CD14-positive monocyte (primary cell): Measurements from ENCODE around the gene FHOD3. TPM values are rescaled to one million over a fixed set of nuclear protein-coding genes. Genes with fewer than 3 reads are reported as not detected.

ENCODE experiments used
- DNase-seq, 3 donors: peaks; one replicate each; pipeline ENCODE4 v3.0.0-alpha.2; 2011 to 2022
- H2AFZ ChIP-seq: 2 replicates; pipeline ENCODE4 v1.6.0; 2012; ENCODE audit warnings: mild to moderate bottlenecking, low read depth, low read length, inconsistent platforms; ENCODE audit not compliant: insufficient read depth, poor library complexity, severe bottlenecking
- H3K27ac ChIP-seq, 2 donors: 1 replicate in 1 of 2; 2 replicates in 1 of 2; pipeline ENCODE4 v1.5.1; 2012 to 2013; ENCODE audit warnings: low read length in 2 of 2, control low read depth in 1 of 2, inconsistent platforms in 1 of 2, low read depth in 1 of 2, mild to moderate bottlenecking in 1 of 2
- H3K27me3 ChIP-seq, 2 donors: one replicate each; pipeline versions ENCODE4 v1.6.0 to v1.6.1; 2011 to 2013; ENCODE audit warnings: low read length in 2 of 2; ENCODE audit not compliant: control insufficient read depth in 2 of 2, insufficient read depth in 2 of 2
- H3K36me3 ChIP-seq, 2 donors: replicated peaks in 1 of 2; 1 replicate in 1 of 2; 2 replicates in 1 of 2; pipeline versions ENCODE4 v1.5.1 to v1.6.1; 2012 to 2013; ENCODE audit warnings: low read length in 2 of 2, control low read depth in 1 of 2, inconsistent platforms in 1 of 2, mild to moderate bottlenecking in 1 of 2; ENCODE audit not compliant: insufficient read depth in 2 of 2, control insufficient read depth in 1 of 2
- H3K4me1 ChIP-seq, 2 donors: 1 replicate in 1 of 2; 2 replicates in 1 of 2; pipeline versions ENCODE4 v1.5.1 to v1.6.1; 2012 to 2013; ENCODE audit warnings: low read length in 2 of 2, control low read depth in 1 of 2, inconsistent platforms in 1 of 2, mild to moderate bottlenecking in 1 of 2, moderate library complexity in 1 of 2; ENCODE audit not compliant: insufficient read depth in 2 of 2, control insufficient read depth in 1 of 2
- H3K4me2 ChIP-seq: replicated peaks from 2 replicates; pipeline ENCODE3; 2012; ENCODE audit warnings: low read length, moderate library complexity, mild to moderate bottlenecking; ENCODE audit not compliant: poor library complexity, severe bottlenecking; ENCODE audit errors: extremely low read depth
- H3K4me3 ChIP-seq, 3 experiments: fragments of 200-600 bp in 1 of 3; sonication (generic) in 1 of 3; replicated peaks in 1 of 3; 1 replicate in 2 of 3; 2 replicates in 1 of 3; pipeline ENCODE4 v1.5.1; 2011 to 2013; ENCODE audit warnings: low read length in 3 of 3, mild to moderate bottlenecking in 3 of 3, control low read depth in 2 of 3, low read depth in 2 of 3, inconsistent platforms in 1 of 3, moderate library complexity in 1 of 3
- H3K79me2 ChIP-seq: 2 replicates; pipeline ENCODE4 v1.6.0; 2012; ENCODE audit warnings: mild to moderate bottlenecking, control low read depth, inconsistent platforms, low read length, moderate library complexity; ENCODE audit not compliant: insufficient read depth
- H3K9ac ChIP-seq: 2 replicates; pipeline ENCODE4 v1.6.0; 2017; ENCODE audit warnings: low read length, mild to moderate bottlenecking; ENCODE audit not compliant: insufficient read depth, poor library complexity, severe bottlenecking
- H3K9me3 ChIP-seq, 2 donors: replicated peaks in 1 of 2; 1 replicate in 1 of 2; 2 replicates in 1 of 2; pipeline versions ENCODE4 v1.5.1 to v1.6.1; 2012 to 2013; ENCODE audit warnings: low read length in 2 of 2, control low read depth in 1 of 2; ENCODE audit not compliant: control insufficient read depth in 1 of 2, insufficient read depth in 1 of 2
- H4K20me1 ChIP-seq: 2 replicates; pipeline ENCODE4 v1.6.0; 2012; ENCODE audit warnings: mild to moderate bottlenecking, low read length, control low read depth, moderate library complexity; ENCODE audit not compliant: insufficient read depth
- H3K27ac Mint-ChIP-seq, 7 donors: one replicate each; pipeline ENCODE4 v1.8.0; 2020; ENCODE audit warnings: mild to moderate bottlenecking in 7 of 7, mixed read lengths in 7 of 7, moderate library complexity in 6 of 7, inconsistent platforms in 2 of 7
- H3K27me3 Mint-ChIP-seq, 3 donors: one replicate each; pipeline ENCODE4 v1.8.0; 2021 to 2022; ENCODE audit warnings: low read depth in 3 of 3, mild to moderate bottlenecking in 3 of 3, mixed read lengths in 3 of 3, moderate library complexity in 3 of 3, inconsistent platforms in 1 of 3
- H3K36me3 Mint-ChIP-seq, 2 donors: one replicate each; pipeline ENCODE4 v1.8.0; 2020; ENCODE audit warnings: mixed read lengths in 2 of 2, inconsistent platforms in 1 of 2, mild to moderate bottlenecking in 1 of 2
- H3K4me1 Mint-ChIP-seq: one replicate; pipeline ENCODE4 v1.8.0; 2020; ENCODE audit warnings: mild to moderate bottlenecking, mixed read lengths
- H3K4me3 Mint-ChIP-seq, 2 donors: one replicate each; pipeline ENCODE4 v1.8.0; 2020; ENCODE audit warnings: mild to moderate bottlenecking in 2 of 2, mixed read lengths in 2 of 2, moderate library complexity in 1 of 2
- H3K9me3 Mint-ChIP-seq, 7 donors: one replicate each; pipeline ENCODE4 v1.8.0; 2020 to 2022; ENCODE audit warnings: mixed read lengths in 7 of 7, mild to moderate bottlenecking in 6 of 7, moderate library complexity in 6 of 7, inconsistent platforms in 2 of 7
- WGBS: methylation state at CpG from one replicate; pipeline ENCODE4 v1.1.5; 2013; ENCODE audit warnings: missing lambda C conversion rate; ENCODE audit not compliant: insufficient coverage; 5-methylcytosine and 5-hydroxymethylcytosine counted together
- intact Hi-C, 2 donors: fragments of 100-400 bp; cut with micrococcal nuclease; formaldehyde crosslinking; loops; one replicate each; pipeline versions ENCODE4 v1.15.0 to v1.15.1; 2023
- polyA plus RNA-seq, 3 donors: library from polyadenylated mRNA; depleted of rRNA in 1 of 3; unstranded in 2 of 3; stranded (reverse) in 1 of 3; fragments of 300-500 nt in 2 of 3; fragments of >200 nt in 1 of 3; fragmentation: Illumina TruSeq in 2 of 3; gene quantifications; 1 replicate in 2 of 3; 2 replicates in 1 of 3; pipeline ENCODE4 v1.2.3, GENCODE V29; 2012 to 2021
- TF ChIP-seq, protein P1 (sequence below): fragments of 200-600 bp; IDR thresholded peaks from one replicate; pipeline ENCODE4 v1.8.0; 2022; ENCODE audit warnings: antibody characterized with exemption, mild to moderate bottlenecking

Gene FHOD3
- polyA plus RNA-seq, 3 donors, result not detected

DNA sequence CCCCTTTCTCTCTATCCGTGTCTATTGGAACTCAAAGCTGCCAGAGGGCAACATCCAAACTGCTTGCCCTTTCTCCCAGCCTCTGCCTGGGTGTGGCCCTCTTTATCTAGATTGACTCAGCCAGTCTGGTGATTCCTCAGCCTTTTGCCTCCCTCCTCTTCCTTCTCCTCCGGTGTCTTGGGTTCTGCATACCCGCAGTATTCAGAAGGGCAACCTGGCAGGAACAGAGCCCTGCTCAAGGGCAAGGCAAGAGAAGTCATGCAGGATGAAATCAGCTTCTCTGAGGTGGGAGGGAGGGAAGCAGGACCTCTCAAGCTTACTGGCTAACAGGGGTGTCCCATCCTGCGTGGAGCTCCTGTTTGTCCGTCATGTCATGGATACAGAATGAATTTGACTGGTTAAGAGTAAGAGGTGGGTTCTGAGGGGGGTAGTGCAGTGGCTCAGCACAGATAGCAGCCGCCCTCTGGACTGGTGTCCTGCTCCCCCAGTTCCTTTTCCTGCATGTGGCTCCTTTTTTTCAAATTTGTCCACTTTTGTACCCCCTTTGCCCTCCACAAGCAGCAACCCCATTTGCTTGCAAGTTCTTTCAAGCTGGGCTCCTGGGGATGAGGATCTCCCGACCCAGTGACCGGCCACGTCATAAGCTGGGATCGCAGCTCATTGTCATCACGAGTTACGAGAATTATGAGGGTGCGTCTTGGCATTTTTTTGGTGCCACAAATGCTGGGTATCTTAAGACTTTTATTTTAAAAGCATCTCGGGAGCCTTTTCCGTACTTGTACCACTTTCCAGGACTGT, 154.1 kb downstream of the FHOD3 start:
- Histone ChIP-seq H4K20me1 (no peaks in the 10 kb centered on the region), H3K27me3 (no peaks in the 10 kb centered on the region), H2AFZ (no peak overlapping the region), H3K36me3 (no peaks in the 10 kb centered on the region), H3K4me3 (no peak overlapping the region), H3K79me2 (no peaks in the 10 kb centered on the region), H3K9me3 (no peaks in the 10 kb centered on the region), H3K4me2 (no peak overlapping the region), H3K9ac (no peak overlapping the region), H3K27ac (no peak overlapping the region), H3K4me1 (no peaks in the 10 kb centered on the region)
- no peak for DNase-seq
- TF ChIP-seq, protein P1, sequence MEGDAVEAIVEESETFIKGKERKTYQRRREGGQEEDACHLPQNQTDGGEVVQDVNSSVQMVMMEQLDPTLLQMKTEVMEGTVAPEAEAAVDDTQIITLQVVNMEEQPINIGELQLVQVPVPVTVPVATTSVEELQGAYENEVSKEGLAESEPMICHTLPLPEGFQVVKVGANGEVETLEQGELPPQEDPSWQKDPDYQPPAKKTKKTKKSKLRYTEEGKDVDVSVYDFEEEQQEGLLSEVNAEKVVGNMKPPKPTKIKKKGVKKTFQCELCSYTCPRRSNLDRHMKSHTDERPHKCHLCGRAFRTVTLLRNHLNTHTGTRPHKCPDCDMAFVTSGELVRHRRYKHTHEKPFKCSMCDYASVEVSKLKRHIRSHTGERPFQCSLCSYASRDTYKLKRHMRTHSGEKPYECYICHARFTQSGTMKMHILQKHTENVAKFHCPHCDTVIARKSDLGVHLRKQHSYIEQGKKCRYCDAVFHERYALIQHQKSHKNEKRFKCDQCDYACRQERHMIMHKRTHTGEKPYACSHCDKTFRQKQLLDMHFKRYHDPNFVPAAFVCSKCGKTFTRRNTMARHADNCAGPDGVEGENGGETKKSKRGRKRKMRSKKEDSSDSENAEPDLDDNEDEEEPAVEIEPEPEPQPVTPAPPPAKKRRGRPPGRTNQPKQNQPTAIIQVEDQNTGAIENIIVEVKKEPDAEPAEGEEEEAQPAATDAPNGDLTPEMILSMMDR, result no peak
- H3K36me3 Mint-ChIP-seq, result no peaks in the 10 kb centered on the region
- peaks cover 0 to 2% (median 0%) of the 10 kb centered on the region in 7 donors for H3K9me3 Mint-ChIP-seq
- H3K27me3 Mint-ChIP-seq, result peaks cover 2 to 8% (median 2%) of the 10 kb centered on the region in 3 donors
- intact Hi-C loops, result no loop called here
- 90% methylated on average over 11 of the region's 15 CpGs for WGBS
- no peaks in the 10 kb centered on the region for H3K4me1 Mint-ChIP-seq
- no peak overlapping the region for H3K4me3 Mint-ChIP-seq
- no peak overlapping the region for H3K27ac Mint-ChIP-seq

DNA sequence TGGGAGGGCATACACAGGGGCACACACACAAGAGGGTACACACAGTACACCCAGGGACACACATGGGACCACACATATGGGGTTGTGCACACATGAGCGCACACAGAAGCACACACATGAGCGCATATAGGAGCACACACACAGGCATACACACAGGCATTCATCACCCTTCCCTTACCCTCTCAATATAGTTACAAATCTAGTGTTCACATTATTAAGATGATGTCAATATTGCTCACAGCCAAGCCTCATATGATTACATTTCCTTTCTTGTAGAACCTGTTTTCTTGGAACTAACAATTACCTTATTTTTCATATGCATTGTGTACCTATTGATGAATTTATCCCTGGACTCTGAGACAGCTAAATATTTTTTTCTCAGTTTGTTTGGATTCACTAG, 156.7 kb downstream of the FHOD3 start:
- no peaks in the 10 kb centered on the region for H3K4me1 Mint-ChIP-seq
- Histone ChIP-seq H3K4me3 (no peak overlapping the region), H3K79me2 (no peaks in the 10 kb centered on the region), H3K9ac (no peak overlapping the region), H3K4me2 (no peak overlapping the region), H3K36me3 (no peaks in the 10 kb centered on the region), H3K4me1 (no peaks in the 10 kb centered on the region), H2AFZ (no peak overlapping the region), H3K9me3 (no peaks in the 10 kb centered on the region), H3K27ac (no peak overlapping the region), H4K20me1 (no peaks in the 10 kb centered on the region), H3K27me3 (no peaks in the 10 kb centered on the region)
- WGBS, result no CpG with 5 or more reads among the region's 2 CpGs
- no peak overlapping the region for H3K4me3 Mint-ChIP-seq
- peaks cover 0 to 2% (median 1%) of the 10 kb centered on the region in 7 donors for H3K9me3 Mint-ChIP-seq
- H3K36me3 Mint-ChIP-seq, result no peaks in the 10 kb centered on the region
- no peak for DNase-seq
- intact Hi-C loops, result no loop called here
- peaks cover 2 to 8% (median 6%) of the 10 kb centered on the region in 3 donors for H3K27me3 Mint-ChIP-seq
- TF ChIP-seq, protein P1, result no peak
- H3K27ac Mint-ChIP-seq, result no peak overlapping the region
